Measurements from ENCODE around the gene CHST12. TPM values are rescaled to one million over a fixed set of nuclear protein-coding genes. Genes with fewer than 3 reads are reported as not detected.
A peak's percentile ranks its signal among the peaks of the same experiment; 100 is the strongest.

Gene CHST12
- total RNA-seq, 3 donors from 2014 or later = 6.2 to 15.0 (median 7.2) TPM

GRCh38 chr7:2475678-2476015 lies 72.2 kb downstream of the CHST12 start:
- intact Hi-C loops (cut with DNase I; ENCODE audit: low total_unique reads) = loop anchor here (10.0 kb wide), 1 partner anchor 209 kb away; the partner anchor contains the start of gene AMZ1
- no peak for DNase-seq (ENCODE audit: low spot score in 2 of 2)
- Histone ChIP-seq H3K36me3 (no peaks in the 10 kb centered on the region), H3K4me1 (peaks cover 15 to 19% of the 10 kb centered on the region in 2 donors), H3K4me3 (no peak overlapping the region), H3K27ac (no peak overlapping the region), H3K9me3 (no peaks in the 10 kb centered on the region), H3K27me3 (no peaks in the 10 kb centered on the region)
- TF ChIP-seq CTCF (IDR thresholded peaks at IDR 0.05) (no peak), POLR2AphosphoS5 (IDR thresholded peaks at IDR 0.05) (no peak), POLR2A (IDR thresholded peaks at IDR 0.05) (no peak)

GRCh38 chr7:2476298-2476697 lies 72.9 kb downstream of the CHST12 start, which contains the start of gene GRIFIN:
GRIFIN (minus strand) TSS chr7:2476398; CDS start chr7:2476383, 15 bp downstream.
- H3K36me3 ChIP-seq = no peaks in the 10 kb centered on the region
- no peaks in the 10 kb centered on the region for H3K27me3 ChIP-seq
- H3K4me1 ChIP-seq = peaks cover 15 to 19% of the 10 kb centered on the region in 2 donors
- TF ChIP-seq POLR2AphosphoS5 (IDR thresholded peaks at IDR 0.05) = no peak
- no peak for TF ChIP-seq POLR2A (IDR thresholded peaks at IDR 0.05)
- no peak for TF ChIP-seq CTCF (IDR thresholded peaks at IDR 0.05)
- no peak for DNase-seq (ENCODE audit: low spot score in 2 of 2)
- H3K4me3 ChIP-seq = no peak within 1 kb of the TSS
- intact Hi-C loops (cut with DNase I; ENCODE audit: low total_unique reads) = loop anchor here (10.0 kb wide), 1 partner anchor 209 kb away; the partner anchor contains the start of gene AMZ1
- no peaks in the 10 kb centered on the region for H3K9me3 ChIP-seq
- H3K27ac ChIP-seq = no peak within 1 kb of the TSS

- DNase-seq (ENCODE audit: low spot score in 2 of 2) = no peak
- Histone ChIP-seq H3K36me3 (no peaks in the 10 kb centered on the region), H3K27ac (no peak overlapping the region), H3K4me1 (peaks cover 15 to 19% of the 10 kb centered on the region in 2 donors), H3K27me3 (no peaks in the 10 kb centered on the region), H3K9me3 (no peaks in the 10 kb centered on the region), H3K4me3 (no peak overlapping the region)
- intact Hi-C loops (cut with DNase I; ENCODE audit: low total_unique reads) = loop anchor here (10.0 kb wide), 1 partner anchor 208 kb away; the partner anchor contains the start of gene AMZ1
- no peak for TF ChIP-seq CTCF (IDR thresholded peaks at IDR 0.05)
- TF ChIP-seq POLR2AphosphoS5 (IDR thresholded peaks at IDR 0.05) = no peak
- no peak for TF ChIP-seq POLR2A (IDR thresholded peaks at IDR 0.05)
These were observed 73.5 kb downstream of the CHST12 start for GRCh38 chr7:2476776-2477446.

GRCh38 chr7:2477447-2478398 lies 74.3 kb downstream of the CHST12 start:
- no peaks in the 10 kb centered on the region for H3K27me3 ChIP-seq
- H3K27ac ChIP-seq = peak overlapping the region; percentile 66 to 80
- H3K4me3 ChIP-seq = peak overlapping the region in 1 of 3 donors; percentile 47
- DNase-seq (ENCODE audit: low spot score in 2 of 2) = no peak
- H3K36me3 ChIP-seq = no peaks in the 10 kb centered on the region
- peaks cover under 1 to 2% of the 10 kb centered on the region in 2 donors for H3K9me3 ChIP-seq
- intact Hi-C loops (cut with DNase I; ENCODE audit: low total_unique reads) = loop anchor here (10.0 kb wide), 1 partner anchor 207 kb away; the partner anchor contains the start of gene AMZ1
- TF ChIP-seq CTCF (IDR thresholded peaks at IDR 0.05) = peak; percentile 39 to 70 (median 70)
- TF ChIP-seq POLR2AphosphoS5 (IDR thresholded peaks at IDR 0.05) = peak in 2 of 3 donors; percentile 16 to 19
- no peak for TF ChIP-seq POLR2A (IDR thresholded peaks at IDR 0.05)
- H3K4me1 ChIP-seq = peaks cover 15 to 19% of the 10 kb centered on the region in 2 donors
